Lung microvascular endothelial cell (primary cell): ENCODE measurements around the gene SLC6A17. TPM values are rescaled to one million over a fixed set of nuclear protein-coding genes. Genes with fewer than 3 reads are reported as not detected.

Source experiments
- DNase-seq, 2 donors: peaks; one replicate each; pipeline versions ENCODE4 v3.0.0 to v3.0.0-alpha.2; 2010; ENCODE audit warnings: low read depth in 2 of 2
- total RNA-seq: library from RNA; depleted of rRNA; stranded (reverse); fragments of >200 nt; gene quantifications from 2 replicates; pipeline ENCODE4 v1.2.1, GENCODE V29; 2014

Gene SLC6A17
- total RNA-seq, 1 donor from 2014 or later: 0.40 TPM

- no peak for DNase-seq
Measured at GRCh38 chr1:110135246-110135645, 15.0 kb upstream of the SLC6A17 start.

DNA sequence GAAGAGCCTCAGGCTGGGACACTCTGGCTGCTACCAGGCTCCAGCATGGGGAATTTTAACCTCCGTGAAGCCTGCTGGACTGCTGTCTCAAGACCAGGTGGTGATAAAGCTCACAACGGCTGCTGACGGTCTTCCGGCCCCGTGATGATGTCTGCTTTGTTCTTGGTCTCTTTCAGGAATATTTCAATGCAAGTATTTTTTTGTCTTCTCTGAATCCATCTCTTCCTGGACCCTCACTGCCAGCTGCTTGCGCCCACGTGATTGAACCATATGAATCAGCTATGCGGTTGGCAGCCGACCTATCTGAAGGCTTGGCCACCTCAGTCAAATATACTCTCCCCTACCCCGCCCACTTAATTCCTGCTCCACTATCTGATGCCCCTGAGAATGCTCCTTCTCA lies 14.6 kb upstream of the SLC6A17 start:
- no peak for DNase-seq

DNA sequence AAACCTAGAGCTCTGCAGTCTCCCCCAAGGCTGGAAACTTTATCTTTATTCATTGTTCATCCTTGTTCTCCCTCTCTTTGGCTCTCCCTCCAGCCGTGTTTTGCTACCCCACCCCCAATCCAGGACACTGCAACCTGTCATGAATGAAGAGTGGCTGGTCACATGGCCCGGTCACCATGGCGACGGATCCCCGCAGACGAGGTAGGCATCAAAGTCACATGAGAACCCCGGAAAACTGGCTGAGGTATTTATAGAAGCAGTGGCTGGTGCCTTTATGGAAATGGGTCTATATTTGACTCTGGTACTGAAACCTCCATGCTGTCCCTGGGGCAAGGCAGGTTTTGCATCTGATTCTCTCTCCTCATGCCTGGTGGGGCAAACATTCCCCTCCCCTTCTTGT lies 13.4 kb upstream of the SLC6A17 start:
- DNase-seq: no peak

GRCh38 chr1:110138956-110139355 lies 11.3 kb upstream of the SLC6A17 start:
- DNase-seq: no peak

GRCh38 chr1:110144366-110144765 lies 5.9 kb upstream of the SLC6A17 start:
- no peak for DNase-seq

- DNase-seq: peak in 1 of 2 donors; percentile 11
Measured at GRCh38 chr1:110148961-110149360, 1.3 kb upstream of the SLC6A17 start.

DNA sequence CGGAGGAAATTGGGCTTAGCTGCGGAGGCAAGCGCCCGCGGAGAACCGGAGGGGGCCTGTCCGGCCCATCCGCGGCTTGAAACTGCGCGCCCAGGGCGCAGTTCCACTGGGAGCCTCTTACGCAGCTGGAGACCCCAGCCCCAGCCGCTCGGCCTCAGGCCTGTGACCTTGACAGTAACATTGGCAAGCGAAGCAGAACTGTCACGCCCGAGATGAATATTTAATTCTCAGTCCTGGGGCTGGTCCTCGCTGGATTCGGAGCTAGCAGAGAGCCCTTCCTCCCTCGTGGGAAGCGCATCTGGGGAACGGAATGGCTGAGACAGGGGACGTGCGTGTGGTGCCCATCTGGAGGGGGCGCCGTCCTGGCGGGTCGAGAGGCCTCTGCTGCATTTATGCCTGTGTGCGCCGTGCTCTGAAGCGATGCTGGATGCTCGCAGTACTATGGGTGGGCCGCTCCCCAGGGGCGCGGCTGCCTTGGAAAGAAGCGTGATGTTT lies 928 bp downstream of the SLC6A17 start:
- peak in 1 of 2 donors; percentile 14 for DNase-seq

DNA sequence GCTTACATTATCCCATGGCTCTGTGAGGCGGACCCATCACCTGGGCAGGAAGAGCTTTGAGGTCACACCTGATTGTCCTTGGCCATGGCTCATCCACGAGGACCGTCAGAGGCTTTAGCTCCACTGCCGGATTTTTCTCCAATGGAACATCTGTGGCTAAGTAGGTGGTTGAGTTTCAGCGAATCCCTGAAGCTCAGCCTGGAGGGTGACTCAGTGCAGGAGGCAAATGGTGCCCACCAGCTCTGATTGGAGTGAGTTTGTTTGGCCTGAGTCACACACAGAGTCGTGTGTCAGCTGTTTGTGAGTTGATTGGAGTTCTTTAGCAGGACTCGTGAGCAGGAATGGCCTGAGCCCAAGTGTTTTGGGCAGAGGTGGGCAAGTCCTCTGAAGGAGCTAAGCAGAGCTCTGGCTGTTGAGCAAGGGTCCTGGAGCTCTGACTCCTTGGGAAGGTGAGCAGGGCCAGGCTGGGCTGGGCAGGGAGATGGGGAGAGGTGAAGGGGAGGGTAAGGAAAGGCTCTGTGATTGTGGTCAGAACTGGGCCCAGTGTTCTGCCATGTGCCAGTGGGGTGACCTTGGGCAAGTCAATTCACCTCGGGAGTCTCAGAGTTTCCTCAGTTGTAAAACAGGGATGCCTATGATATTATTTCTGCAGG lies 2.0 kb downstream of the SLC6A17 start:
- DNase-seq: peak in 1 of 2 donors; percentile 16

DNA sequence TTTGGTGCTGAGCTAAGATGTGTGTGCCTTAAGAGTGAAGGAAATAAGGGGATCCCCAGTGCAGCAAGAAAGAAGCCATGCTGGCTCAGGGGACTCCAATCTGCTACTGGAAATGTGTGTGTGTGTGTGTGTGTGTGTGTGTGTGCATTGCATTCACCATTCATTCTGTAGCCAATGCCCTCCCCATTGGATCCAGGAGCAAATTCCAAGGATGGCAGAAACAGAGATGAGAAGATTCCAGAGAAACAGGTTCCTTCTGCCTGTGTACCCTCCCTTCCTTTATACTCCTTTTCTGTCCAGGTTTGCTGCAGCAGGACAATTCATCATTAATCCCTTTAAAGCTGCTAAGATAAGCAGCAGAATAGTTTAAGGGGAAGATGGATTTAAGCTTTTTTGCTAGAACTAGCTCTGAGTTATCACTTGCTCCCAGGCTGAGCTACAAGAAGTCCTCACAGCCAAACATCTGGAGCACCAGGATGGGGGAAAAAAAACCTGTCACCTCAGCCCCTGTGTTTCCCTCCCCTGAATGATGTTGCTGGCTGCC lies 3.2 kb downstream of the SLC6A17 start:
- no peak for DNase-seq

DNA sequence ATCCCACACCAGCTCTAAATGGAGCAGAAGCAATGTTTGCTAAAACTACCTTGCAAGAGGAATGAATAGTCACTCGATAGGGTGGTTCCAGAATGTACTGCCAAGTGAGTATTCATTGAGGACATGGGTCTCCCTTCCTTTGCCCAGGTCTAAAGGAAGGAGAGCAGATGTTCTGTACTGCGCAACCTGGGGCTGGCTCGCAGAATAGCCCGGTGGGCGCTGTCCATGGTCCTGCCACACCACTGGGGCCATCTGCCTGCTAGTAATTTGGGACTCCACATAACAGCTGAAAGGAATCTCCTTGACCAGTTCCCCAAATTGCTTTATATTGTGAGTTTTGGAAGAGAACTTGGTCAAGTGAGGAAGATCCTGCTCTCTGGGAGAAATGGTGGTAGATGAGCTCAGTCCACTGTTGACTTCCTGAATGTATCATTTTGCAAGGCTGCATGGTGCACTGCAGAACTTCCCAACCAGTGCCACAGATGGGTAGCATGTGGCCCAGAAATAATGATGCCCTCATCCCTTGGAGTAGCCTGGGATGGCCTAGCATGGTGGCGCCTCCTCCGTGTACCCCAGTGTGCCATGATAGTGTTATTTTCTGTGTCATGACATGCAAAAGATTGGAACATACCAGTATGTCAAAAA lies 5.7 kb downstream of the SLC6A17 start:
- DNase-seq: peak; percentile 66 to 76

- DNase-seq: no peak
Measured at GRCh38 chr1:110158261-110158660, 8.0 kb downstream of the SLC6A17 start.

DNA sequence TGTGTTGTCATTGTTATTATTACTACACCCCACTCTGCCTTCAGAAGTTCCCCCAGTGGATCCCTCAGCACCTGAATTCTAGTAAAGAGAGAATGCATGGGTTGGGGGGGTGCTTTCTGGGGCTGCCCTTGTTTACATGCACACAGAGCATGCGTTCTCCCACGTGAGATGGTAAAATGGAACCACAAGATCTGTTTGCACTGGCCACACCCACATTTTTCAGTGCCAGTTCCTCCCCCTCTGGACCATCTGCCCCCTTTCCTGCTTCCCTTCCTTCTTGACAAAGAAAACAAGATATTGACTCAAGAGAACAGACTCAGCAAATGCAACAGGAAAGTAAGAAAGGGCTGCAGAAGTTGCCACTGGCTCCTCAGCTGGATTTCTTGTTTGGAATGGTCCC lies 8.9 kb downstream of the SLC6A17 start:
- no peak for DNase-seq

DNA sequence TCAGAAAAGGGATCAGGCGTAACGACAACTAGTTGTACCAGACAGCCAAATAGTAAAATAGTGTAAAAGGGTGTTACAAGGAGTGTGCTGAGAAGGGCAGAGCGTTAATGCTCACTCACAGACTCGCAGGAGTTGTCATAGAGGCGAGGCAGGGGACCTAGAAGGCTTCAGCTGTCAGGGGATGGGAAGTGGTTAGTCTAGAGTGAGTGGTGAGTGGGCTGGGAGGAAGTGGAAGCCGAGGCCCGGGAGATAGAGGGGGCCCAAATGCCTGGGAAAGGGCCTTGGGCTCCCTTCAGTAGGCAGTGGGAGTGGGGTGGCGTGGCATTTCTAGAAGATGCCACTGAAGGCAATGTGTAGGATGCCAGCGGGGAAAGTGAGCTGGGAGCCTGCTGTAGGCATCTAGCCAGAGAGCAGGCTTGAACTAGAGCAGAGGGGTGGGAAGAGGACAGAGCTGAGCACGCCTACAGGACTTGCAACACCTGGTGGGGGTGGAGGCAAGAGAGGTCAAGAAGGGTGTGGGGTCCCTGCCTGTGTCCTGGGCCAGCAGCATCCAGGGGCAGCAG lies 10.3 kb downstream of the SLC6A17 start:
- no peak for DNase-seq

DNA sequence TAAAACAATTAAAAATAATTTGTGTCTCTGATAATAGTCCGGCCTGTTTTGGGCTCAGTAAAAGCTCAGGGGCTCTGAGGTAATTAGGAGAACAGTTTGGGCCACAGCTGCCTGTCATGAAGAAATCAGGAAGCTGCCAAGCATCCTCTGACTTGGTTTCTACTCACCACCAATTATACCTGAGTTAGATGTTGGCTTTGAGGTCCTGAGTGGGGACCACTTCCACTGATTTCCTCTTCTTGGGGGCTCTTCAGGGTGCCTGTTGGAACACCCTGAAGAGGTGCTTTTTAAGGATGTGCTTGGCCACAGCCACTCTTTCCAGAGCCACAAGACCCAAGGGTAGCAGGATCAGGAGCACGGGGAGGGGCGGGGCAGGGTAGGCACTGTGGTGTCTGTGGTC lies 10.9 kb downstream of the SLC6A17 start:
- no peak for DNase-seq

GRCh38 chr1:110161849-110162248 lies 11.6 kb downstream of the SLC6A17 start:
- DNase-seq: no peak

DNA sequence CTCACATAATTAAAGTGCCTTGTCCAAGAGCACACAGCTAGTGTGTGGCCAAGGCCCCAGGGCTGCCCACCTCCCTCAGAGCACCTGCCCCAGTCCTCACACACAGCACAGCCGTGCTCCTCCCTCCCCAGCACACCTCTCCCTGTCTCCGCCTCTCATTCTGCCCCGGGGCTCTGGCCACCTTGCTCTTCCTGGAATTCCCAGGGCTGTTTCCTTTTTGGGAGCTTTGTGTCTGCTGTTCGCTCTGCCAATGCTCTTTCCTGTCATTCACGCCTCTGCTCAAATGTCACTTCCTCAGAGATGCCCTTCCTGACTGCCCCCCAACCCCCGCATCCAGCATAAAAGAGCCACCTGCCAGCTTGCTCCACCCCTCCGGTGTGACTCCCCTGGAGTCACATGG lies 13.3 kb downstream of the SLC6A17 start:
- DNase-seq: peak in 1 of 2 donors; percentile 87

DNA sequence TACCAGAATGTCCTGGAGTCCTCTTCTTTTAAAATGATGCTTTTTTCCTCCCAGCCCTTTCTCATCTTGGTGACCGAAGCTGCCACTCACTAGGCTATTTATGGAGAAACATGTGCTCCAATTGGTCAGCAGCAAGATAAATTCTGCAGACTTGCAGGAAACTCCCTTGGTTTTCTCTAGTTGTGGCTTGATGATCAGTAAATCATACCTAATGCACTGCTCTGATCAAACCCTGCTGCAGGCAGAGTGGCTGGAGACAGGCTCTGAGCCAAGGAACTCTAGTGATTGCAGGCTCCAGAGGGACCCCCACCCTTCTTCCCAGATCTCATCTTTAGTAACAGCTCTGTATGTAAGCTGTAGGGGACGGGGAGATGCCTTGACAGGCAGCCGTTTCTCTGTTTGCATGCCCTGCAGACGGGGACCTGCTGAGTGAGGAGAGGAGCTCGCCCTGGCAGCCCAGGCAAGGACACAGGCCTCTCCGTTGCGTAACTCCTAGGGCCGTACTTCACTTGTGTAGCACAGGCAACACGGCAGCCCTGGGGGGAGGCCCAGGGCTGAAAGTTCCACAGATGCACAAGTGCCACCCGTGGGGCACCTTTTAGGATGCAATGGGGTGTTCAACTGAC lies 14.5 kb downstream of the SLC6A17 start:
- no peak for DNase-seq

GRCh38 chr1:110165761-110166231 lies 15.5 kb downstream of the SLC6A17 start:
- no peak for DNase-seq

- DNase-seq: no peak
Measured at GRCh38 chr1:110166861-110167260, 16.6 kb downstream of the SLC6A17 start.

DNA sequence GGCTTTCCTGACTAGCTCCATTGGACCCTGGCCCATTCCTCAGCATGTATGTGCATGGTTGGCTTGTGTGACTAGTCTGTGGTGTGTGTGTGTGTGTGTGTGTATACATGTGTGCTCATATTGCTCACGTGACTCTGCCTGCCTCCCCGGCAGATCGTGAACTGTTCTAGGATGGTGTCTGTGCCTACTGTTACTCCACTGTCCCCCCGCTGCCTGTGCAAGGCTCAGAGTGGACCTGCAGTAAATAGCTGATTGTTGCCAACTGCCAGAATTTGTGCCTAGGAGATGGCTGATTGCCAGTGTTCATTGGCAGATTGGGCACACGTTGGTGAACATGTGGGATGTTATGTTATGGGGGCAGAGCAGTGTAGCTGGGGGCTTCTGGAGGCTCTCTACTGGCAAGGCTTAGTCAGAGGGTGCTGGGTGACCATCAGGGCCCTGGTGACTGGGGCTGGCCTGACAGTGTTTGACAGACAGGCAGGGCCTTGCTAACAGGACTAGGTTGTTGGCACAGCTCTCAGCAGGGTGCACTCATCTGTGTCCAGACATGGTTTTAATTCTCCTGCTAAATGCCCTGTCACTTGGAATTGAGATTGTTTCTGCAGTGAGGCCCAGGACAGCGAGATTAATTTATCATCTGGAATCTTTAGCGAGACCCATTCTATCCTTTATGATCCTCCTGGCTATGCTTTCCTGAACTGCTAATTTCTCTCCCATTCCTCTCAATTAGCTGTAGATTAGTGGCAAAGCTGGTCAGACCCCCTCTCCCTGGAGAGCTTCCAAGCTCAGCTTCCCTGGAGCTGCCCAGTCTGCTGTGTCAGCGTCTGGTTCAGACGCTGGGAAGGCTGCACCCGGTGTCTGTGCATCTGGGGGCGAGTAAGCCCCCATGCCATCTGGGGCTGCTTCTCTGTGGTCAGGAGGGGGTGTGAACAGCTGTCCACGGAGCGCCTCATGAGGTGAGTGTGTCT lies 20.8 kb downstream of the SLC6A17 start:
- DNase-seq: no peak

DNA sequence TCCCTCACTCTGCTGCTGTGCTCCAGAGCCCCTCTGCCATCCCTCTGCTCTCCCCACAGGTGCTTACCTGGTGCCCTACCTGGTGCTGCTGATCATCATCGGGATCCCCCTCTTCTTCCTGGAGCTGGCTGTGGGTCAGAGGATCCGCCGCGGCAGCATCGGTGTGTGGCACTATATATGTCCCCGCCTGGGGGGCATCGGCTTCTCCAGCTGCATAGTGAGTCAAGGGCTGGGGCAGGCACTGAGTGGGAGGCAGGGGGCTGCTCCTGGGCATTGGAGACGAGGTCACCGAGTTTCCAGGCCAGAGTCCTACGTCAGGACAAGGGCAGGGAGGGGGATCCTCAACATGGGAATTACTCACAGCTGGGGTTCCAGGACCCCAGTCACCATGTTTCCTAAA lies 21.7 kb downstream of the SLC6A17 start:
- no peak for DNase-seq
